ENCODE results near the gene OR6X1. TPM values are rescaled to one million over a fixed set of nuclear protein-coding genes. Genes with fewer than 3 reads are reported as not detected.

OR6X1 gene
- total RNA-seq, 1 experiment from 2014 or later = not detected

DNA sequence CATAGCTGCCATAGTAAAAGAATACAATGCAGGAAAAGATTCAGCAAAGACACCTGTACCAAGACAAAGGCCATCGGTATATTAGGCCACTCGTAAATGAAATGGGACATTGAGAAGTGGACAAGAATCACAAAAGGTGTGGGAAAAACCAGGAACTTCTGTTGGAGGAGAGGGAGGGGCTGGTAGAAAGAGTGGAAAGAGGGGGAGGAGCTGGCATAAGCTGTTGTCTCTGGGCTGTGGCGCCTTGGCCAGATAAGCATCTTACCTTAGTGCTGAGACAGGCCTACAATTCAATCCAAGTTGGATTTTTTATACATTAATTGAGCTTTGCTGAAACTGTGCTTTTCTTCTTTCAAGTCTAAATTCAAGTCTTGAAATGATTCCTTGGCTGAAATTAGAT, 50.0 kb downstream of the OR6X1 start:
- no peak for DNase-seq (ENCODE audit: extremely low read depth, low read depth)

Small RNAs within 50 kb of the gene (small RNA-seq; reads per million reads assigned to genes)
- 0.08 to 0.65 reads per million in 2 experiments for gene RNU1-21P

Other genes starting within 250 kb of the OR6X1 start
- gene SCN3B, start 99.9 kb downstream of the OR6X1 start, total RNA-seq (2014; rRNA removed; shearing (Covaris generic)) = 0.09 and 0.15 TPM in 2 replicates
- gene ZNF202, start 12.9 kb downstream of the OR6X1 start, total RNA-seq (2014; rRNA removed; shearing (Covaris generic)) = 10.7 and 12.2 TPM in 2 replicates
- not detected in 2 replicates for gene OR6M1, start 51.8 kb upstream of the OR6X1 start, total RNA-seq (2014; rRNA removed; shearing (Covaris generic))
- not detected in 2 replicates for gene TMEM225, start 131.2 kb upstream of the OR6X1 start, total RNA-seq (2014; rRNA removed; shearing (Covaris generic))
- gene OR8D4, start 147.6 kb upstream of the OR6X1 start, total RNA-seq (2014; rRNA removed; shearing (Covaris generic)) = not detected in 2 replicates
- gene OR4D5, start 185.1 kb upstream of the OR6X1 start, total RNA-seq (2014; rRNA removed; shearing (Covaris generic)) = not detected in 2 replicates
- not detected in 2 replicates for gene OR6T1, start 189.3 kb upstream of the OR6X1 start, total RNA-seq (2014; rRNA removed; shearing (Covaris generic))
- gene OR10S1, start 223.3 kb upstream of the OR6X1 start, total RNA-seq (2014; rRNA removed; shearing (Covaris generic)) = not detected in 2 replicates
- gene OR10G6, start 240.6 kb upstream of the OR6X1 start, total RNA-seq (2014; rRNA removed; shearing (Covaris generic)) = not detected in 2 replicates

All from NCI-H460 (cell line).